Endometrium (tissue), 2 donors: Measurements from ENCODE around the gene TTLL8.
"Not testable (repeated sequence)": the region's sequence is repeated elsewhere in the genome, so short reads cannot be mapped to it uniquely, and the experiment has no call there.

ENCODE experiments used
- FAIRE-seq: peaks from 2 replicates; lab custom pipeline; 2012; peaks lifted over from hg19 to GRCh38; lab: Jason Lieb, UNC
- donor health status: control.
- donor health status: control.

Gene TTLL8

DNA sequence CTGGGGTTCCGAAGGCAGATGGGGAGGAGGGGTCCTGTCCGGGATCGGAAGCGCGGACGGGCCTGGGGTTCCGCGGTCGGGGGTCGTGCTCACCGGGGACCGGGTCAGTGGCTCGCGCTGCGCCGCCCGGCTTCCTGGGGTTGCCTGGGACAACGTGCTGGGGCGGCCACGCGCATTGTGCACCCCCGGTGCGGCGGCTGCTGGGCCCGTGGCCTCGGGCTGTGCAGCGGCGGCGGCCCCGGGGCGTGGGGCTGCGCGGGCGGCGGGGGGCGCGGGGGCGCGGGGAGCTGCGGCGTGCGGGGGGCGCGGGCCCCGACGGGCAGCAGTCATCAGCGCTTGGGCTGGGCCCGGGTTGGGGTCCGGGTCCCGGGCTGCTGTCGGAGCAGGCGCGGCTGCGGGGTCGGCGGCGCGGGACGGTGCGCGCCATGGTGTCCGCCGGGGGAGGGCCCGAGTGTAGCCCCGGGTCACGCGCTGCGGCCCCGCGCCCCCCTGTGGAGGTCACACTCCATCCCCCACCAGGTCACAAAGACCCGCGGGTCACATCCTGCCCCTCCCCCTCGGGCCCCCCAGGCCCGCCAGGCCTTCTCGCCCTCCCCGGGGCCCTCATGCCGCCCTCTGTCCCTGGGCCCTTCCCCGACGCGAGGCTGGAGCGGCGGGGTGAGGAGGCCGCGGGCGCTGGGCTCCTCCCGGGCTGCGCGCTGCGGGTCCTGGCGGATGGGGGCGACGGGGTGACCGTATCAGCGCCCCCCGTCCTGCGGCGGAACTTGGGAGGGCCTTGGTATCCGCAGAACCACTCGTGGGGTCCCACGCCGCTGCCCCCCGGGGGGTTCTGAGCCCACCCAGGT lies at the start of gene TTLL8:
Gene TTLL8, minus strand, starts transcription at position 238 of the 845 bp plus-strand sequence.
- no peak for FAIRE-seq

DNA sequence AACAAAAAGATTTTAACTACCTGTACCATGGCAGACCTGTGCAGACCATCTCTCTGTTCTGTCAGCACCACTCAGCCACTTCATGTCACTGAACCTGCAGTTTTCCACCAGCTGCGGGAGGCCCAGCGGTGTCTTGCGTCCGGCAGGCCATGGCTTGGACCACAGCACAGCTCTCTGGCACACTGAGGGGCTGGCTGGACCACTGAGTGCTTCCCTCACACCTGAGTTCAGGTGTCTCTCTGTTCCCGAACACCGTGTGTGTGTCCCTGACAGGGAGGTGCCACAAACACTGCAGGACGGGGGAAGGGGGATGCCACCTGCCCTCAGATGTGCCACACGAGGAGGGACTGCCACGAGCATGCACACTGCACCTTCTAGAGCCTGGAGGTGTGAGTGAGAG lies 49.4 kb upstream of the TTLL8 start:
- no peak for FAIRE-seq

DNA sequence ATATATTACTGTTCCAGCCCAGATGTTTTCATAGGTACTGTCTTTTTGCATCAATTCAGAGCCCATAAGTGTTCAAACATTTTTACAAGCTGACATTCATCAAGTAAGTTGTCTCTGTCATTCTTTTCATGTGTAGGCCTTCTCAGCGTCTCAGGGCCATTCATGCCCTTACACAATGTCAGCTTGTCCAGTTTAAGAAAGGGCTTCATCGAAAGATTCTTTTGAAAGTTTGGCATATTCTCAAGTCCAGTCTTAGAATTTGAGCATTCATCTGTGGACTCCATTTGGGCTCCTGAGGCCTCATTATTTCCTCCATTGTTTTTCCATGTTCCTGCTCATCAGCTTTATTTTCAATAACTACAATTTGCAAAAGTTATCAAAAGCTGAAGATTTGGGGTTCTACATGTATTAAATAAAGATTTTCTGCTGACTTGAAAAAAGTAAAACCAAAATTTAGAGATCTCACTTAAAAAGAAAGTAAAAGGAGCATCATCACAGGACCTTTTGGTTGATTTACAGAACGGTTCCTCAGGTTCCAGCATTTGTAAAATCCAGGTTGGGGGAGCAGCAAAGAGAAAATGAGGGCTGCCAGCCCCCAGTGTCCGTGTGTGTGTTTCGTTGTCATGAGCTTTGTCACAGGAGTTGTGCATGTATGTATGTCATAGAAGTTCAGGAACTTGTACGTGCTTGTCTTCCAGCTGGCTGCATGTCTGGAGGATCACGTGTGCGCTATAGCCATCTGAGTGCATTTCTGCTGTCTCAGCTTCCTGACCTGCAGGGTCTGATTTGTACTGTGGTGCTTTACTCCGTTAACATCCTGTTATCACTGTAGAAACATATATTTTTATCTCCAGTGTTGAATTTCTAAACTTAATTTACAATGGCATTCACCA lies 47.4 kb upstream of the TTLL8 start:
- FAIRE-seq = no peak

DNA sequence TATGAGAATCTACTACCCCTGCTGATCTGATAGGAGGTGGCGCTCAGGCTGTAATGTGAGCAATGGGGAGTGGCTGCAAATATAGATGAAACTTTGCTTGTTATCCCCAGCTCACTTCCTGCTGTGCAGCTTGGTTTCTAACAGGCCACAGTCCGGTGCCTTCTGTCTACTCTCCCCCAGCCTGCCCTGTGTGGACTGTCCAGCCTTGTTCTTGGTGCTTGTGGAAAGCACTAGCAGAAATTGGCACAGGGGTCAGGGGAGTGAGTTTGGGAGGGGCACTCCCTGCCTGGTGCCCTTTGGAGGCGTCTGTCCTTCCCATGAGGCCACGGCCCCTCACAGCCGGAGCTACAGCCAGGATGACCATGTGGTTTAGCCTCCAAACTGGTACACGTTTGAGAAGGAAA lies 46.0 kb upstream of the TTLL8 start:
- FAIRE-seq = no peak

DNA sequence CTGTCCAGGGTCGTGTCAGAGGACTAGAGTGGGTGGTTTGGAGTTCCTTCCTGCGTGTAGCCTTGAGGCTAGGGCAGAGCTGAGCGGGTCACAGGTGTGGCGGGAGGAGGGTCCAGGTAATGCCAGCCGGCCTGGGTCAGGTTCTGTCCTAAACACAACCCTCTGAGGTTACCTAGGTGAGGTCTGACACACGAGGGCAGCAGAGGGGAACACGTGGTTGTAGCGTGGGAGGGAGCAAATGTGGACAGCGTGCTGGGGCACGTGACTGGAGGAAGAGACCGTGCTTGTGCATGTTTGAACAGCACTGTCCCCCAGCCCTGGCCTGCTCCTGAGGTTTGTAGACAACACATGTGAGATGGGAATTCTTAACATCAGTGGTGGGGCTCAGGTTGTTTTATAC lies 44.8 kb upstream of the TTLL8 start:
- no peak for FAIRE-seq

DNA sequence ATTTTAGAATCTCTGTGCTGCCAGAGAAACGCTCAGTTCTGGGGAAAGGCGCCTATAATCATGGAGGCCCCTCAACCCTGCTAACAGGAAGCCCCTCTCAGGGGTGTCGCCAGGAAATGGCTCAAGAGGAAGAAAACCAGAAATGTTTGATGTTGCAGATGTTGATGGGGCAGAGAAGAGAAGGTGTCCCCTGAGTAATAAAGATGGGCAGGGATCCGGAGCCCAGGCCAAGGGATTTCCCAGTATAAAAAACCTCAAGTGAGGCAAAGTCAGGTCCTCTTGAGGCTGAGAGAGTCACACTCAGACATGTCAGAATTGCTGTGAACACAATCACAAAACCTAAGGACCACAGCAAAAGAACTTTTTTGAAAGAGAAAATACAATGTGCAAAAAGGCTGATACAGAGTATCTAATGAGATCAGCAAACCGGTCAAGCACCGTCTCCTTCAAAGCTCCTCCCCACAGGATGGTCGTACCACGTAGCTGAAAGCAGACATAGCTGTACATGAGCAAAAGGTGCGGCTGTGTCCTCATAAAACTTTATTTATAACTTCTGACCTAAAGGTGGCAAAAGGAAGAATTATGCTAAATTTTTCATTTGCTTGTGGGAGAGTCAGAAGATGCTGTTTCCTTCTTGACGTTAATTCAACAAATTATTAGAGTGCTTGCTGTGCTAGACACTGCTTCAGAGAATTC lies 43.9 kb upstream of the TTLL8 start:
- no peak for FAIRE-seq

DNA sequence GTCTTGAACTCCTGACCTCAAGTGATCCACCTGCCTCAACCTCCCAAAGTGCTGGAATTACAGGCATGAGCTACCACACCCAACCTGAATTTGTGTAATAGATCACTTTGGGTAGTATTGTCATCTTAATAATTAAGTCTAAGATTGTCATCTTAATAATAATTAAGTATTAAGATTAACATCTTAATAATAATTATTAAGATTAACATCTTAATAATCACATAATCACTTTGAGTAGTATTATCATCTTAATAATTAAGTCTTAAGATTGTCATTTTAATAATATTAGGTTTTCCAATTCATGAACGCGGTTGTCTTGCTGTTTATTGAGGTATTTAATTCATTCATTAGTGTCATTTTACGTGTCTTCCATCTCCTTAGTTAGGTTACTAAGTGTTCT lies 40.0 kb upstream of the TTLL8 start:
- FAIRE-seq = no peak

DNA sequence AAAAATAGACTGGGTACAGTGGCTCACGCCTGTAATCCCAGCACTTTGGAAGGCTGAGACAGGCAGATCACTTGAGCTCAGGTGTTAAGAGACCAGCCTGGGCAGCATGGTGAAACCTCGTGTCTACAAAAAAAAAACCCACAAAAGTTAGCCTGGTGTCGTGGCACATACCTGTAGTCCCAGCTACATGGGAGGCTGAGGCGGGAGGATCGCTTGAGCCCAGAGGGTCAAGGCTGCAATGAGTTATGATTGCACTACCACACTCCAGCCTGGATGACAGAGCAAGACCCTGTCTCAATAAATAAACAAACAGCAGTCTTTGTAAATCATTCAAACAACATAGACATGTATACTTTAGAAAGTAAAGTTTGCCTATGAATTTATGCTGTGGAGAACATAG lies 34.2 kb upstream of the TTLL8 start:
- no peak for FAIRE-seq

DNA sequence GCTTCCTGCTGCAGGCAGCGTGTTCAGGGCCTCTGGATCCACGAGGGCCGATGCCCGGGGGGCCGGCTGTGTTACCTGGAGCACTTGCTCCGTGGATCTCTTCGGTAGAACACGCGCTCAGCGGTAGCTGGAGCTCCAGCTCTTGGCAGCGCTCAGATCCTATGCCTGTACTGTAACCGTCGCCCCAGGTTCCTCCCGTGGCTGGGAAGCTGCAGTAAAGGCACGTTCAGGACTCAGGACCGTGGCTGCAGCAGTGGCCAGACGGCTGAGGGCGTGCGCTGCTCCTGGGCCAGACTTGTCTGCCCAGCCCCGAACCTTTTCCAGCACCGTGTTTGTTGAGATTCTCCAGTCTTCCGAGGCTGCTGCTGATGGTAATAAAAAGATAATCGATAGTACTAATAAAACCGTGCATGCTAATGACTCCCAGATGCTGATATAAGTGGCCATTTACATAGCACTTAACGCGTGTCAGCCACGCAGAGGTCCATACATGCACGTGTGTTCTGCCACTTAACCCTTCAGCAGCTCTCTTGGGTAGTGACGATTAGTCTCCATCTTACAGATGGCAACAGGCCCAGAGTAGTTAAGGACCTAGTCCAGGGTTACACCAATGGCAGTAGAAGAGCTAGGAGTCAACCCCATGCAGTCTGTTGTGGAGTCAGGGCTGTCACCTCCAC lies 33.1 kb upstream of the TTLL8 start:
- FAIRE-seq = no peak

DNA sequence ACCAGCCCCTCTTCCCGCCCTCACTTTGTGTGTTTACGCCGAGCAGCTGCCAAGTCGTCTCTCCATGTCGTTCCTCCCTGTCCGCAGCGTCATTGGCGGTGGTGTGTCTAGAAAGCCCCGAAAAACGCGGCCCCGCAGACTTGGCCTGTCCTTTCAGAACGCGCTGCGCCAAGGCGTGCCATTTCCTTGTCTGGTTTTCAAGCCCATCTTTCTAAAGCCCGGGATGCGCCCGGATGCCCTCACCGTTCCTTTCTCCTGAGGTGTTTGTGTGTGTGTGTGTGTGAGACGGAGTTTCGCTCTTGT lies 32.3 kb upstream of the TTLL8 start:
- FAIRE-seq = no peak

DNA sequence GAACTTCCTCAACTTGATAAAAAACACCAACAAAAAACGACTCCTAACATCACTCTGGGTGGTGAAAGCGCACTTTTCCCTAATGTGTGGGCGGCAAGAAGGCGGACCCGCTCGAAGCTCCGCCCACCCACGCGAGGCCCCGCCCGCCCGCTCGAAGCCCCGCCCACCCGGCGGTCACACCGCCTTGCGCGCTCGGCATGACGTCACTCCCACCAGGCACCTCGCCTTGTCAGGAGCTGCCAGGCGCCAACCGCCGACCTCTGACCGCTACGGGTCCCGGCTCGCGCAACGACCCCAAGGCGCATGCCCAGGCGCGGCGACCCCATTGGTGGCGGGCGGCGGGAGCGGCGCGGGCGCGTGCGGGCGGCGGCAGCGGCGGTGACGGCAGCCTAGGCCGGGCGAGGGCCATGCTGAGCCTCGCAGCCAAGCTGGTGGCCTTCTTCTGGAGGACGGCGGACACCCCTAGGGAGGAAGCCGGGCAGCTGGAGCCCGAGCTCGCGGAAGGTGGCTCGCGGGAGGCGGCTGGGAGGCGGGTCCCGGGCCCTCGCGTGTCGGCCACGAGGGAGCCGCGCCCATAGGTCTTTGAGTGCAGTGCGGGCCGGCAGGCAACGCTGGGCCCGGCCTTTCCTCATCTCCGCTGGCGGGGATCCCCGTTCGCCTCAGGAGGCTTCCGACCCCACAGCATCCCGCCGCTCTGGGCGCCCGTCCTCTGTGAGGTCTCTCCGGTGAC lies 31.7 kb upstream of the TTLL8 start, which contains the start of gene MOV10L1:
Gene MOV10L1, plus strand, starts transcription at position 325 of the 730 bp plus-strand sequence. Its CDS starts 83 bp downstream, at position 408.
- no peak for FAIRE-seq

DNA sequence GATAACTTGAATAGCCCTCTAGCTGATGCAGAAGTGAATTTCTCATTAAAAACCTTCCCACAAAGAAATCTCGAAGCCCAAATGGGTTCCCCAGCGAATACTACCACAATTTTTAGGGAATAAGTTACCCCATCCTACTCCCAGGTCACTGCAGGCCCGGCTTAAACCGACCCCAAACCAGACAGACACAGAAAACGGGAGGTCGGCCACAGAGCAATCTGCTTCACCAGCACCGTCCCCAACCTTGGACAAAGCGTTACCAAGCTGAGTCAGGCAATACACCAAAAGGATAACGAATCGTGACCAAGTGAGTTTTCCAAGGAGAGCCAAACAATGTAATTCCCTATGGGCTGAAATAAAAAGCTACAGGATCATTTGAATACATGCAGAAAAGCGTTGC lies 31.1 kb upstream of the TTLL8 start:
- no peak for FAIRE-seq

DNA sequence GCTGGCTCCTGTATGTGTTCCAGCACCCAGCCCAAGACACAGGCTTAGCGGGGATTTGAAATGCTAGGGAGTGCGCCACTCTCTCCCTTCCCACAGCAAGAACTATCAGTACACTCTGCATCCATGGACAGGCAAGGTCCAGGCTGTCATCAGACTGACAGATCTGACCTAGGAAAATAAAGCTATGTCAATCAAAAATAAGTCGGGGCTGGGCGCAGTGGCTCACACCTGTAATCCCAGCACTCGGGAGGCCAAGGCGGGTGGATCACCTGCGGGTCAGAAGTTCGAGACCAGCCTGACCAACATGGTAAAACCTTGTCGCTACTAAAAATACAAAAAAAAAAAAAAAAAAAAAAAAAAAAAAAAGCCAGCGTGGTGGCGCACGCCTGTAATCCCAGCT lies 30.0 kb upstream of the TTLL8 start:
- FAIRE-seq = no peak

DNA sequence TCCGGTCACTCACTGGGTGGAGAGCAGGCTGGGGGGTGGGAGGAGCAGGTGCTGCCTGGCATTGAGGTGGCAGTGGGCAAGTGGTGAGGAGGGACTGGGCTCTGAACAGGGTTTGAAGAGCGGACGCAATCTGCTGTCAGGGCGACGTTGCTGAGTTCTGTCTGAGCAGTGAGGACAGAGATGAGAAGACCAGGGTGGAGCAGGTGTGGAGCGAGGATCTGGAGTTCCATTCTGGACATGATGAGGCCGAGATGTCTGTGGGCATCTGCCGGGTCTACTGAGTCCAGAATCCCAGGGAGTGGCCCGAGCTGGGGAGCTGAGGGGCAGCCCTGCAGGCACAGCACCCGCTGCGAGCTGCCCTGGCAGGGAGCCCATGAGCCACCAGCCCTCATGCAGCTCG lies 29.5 kb upstream of the TTLL8 start:
- FAIRE-seq = no peak

DNA sequence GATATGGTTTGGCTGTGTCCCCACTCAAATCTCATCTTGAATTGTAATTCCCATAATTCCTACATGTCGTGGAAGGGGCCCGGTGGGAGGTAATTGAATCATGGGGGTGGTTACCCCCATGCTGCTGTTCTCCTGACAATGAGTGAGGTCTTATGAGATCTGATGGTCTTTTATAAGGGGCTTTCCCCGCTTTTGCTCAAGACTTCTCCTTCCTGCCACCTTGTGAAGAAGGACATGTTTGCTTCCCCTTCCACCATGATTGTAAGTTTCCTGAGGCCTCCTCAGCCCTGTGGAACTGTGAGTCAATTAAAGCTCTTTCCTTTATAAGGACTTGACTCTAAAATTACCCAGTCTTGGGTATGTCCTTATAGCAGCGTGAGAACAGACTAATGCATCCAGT lies 28.9 kb upstream of the TTLL8 start:
- FAIRE-seq = not testable (repeated sequence)

DNA sequence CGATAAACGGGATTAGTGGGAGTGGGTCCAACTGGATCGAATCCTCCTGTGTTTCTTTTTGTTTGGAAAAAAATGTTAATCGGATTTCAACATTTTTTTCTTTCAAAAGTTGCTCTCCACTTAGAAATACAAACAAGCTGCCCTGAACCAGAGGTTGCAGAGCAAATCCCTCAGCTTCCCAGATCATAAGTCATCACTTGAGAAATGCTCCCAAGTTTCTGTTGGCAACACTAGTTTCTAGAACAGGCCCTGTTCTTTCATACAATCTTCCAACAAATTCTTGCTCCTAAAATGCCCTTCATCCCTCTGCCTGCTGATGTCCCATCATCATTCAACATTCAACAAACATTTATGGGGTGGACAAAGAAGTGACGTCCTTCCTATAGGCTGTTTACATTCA lies 28.4 kb upstream of the TTLL8 start:
- no peak for FAIRE-seq

DNA sequence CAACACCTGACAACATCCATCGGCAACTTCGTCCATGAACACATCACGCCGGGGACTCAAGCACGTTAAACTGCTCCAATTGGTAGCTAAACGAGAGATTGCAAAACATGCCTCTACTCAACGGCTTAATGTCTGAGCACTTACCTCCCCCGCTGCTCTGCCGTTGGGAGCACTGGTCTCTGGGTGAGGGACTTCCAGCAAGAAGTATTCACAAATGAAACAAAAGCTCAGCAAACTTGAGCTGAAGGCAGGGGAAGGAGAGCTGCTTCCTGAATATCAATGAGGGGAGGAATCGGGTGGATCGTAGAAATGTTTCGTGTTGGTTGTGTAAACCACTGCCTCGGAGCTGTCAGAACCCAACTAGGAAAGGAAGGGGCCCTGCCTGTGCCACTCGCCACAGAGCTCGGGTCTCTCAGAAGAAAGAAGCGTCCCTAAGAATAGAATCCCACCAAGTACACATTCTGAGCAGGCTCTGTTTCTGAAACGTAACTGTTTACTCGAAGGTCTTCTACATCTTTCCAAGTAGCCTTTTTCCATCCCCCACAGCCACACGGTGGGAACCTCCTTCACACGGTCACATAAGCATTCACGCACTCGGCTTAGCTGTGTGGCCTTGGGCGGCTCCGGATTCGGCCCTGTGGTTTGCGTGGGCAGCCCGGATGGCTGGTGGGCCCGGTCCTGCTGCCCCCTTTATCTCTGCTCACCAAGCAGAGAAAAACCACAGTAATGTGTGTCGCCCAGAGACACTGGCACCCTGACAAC lies 27.3 kb upstream of the TTLL8 start, which contains the start of gene MLC1:
Gene MLC1, minus strand, starts transcription at position 216 of the 762 bp plus-strand sequence. CDS start 524 bp downstream, outside the sequence.
- no peak for FAIRE-seq

DNA sequence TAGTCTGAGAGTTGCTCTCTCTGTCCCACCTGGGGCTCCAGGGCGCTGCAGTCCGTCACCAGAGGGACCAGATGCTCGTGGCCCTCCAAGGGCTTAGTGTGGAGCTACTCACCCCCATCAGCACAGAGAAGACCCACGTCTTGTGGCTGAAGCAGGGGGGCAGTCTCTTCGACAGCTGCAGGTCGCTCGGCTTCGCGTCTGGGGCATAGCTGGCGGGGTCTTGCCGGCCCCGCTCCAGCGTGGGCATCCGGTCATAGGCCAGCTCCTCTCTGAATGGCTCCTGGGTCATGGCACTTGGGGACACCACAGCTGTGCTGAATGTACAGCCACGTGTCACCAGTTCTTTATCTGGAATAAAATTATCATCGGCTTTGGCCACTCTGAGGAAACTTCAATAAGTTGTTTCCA lies 26.5 kb upstream of the TTLL8 start:
- no peak for FAIRE-seq

DNA sequence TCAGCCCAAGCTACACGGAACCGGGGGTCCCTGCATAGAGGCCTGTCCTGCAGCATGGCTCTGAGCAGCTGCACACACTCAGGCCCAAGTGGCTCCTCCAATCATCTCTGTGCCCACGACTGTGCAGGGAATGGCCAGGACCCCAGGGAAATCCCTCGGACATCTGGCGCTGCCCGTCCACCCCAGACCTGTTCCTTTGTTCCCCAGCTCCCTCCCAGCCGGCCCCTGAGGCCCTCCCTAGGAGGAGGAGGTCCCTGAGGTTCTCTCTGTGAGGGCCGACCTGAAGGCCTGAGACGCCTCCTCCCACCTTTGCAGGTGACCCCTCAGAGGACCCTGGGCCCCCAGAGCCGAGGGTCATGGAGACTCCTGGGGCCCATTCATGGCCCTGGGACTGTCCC lies 26.0 kb upstream of the TTLL8 start:
- FAIRE-seq = no peak

DNA sequence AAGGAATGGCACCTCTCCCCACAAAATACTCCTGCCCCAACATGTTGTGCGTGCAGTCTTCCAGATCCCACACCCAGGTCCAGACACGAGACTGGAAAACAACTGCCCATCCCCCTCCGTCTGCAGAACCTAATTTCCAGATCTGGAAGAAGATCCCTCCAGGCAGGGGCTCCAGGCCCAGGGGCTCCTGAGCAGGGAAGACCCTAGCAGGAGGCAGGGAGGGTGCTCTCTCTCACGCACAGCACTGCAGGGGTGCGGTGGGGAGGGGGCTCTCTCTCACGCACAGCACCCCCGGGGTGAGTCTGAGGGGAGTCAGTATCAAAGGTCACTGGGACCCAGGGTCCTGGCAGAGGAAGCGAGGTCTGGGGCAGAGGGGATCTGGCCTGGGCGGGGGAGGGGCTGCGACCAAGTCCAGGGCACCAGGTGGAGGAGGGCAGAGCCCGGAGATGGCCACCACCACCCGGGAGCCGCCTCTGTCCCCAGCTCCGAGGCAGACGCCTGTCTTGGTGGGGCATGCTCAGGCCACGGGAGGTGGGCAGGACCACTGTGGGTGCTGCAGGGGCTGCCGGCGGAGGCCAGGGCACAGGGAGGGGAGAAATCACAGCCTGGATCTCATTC lies 25.5 kb upstream of the TTLL8 start:
- FAIRE-seq = no peak
